CD14-positive monocyte (primary cell): Measurements from ENCODE around the gene MEX3A. TPM values are rescaled to one million over a fixed set of nuclear protein-coding genes. Genes with fewer than 3 reads are reported as not detected.

Experiments used
- DNase-seq, 3 donors: peaks; one replicate each; pipeline ENCODE4 v3.0.0-alpha.2; 2011 to 2022
- H2AFZ ChIP-seq: 2 replicates; pipeline ENCODE4 v1.6.0; 2012; ENCODE audit warnings: mild to moderate bottlenecking, low read depth, low read length, inconsistent platforms; ENCODE audit not compliant: insufficient read depth, poor library complexity, severe bottlenecking
- H3K27ac ChIP-seq, 2 donors: 1 replicate in 1 of 2; 2 replicates in 1 of 2; pipeline ENCODE4 v1.5.1; 2012 to 2013; ENCODE audit warnings: low read length in 2 of 2, control low read depth in 1 of 2, inconsistent platforms in 1 of 2, low read depth in 1 of 2, mild to moderate bottlenecking in 1 of 2
- H3K27me3 ChIP-seq, 2 donors: one replicate each; pipeline versions ENCODE4 v1.6.0 to v1.6.1; 2011 to 2013; ENCODE audit warnings: low read length in 2 of 2; ENCODE audit not compliant: control insufficient read depth in 2 of 2, insufficient read depth in 2 of 2
- H3K36me3 ChIP-seq, 2 donors: replicated peaks in 1 of 2; 1 replicate in 1 of 2; 2 replicates in 1 of 2; pipeline versions ENCODE4 v1.5.1 to v1.6.1; 2012 to 2013; ENCODE audit warnings: low read length in 2 of 2, control low read depth in 1 of 2, inconsistent platforms in 1 of 2, mild to moderate bottlenecking in 1 of 2; ENCODE audit not compliant: insufficient read depth in 2 of 2, control insufficient read depth in 1 of 2
- H3K4me1 ChIP-seq, 2 donors: 1 replicate in 1 of 2; 2 replicates in 1 of 2; pipeline versions ENCODE4 v1.5.1 to v1.6.1; 2012 to 2013; ENCODE audit warnings: low read length in 2 of 2, control low read depth in 1 of 2, inconsistent platforms in 1 of 2, mild to moderate bottlenecking in 1 of 2, moderate library complexity in 1 of 2; ENCODE audit not compliant: insufficient read depth in 2 of 2, control insufficient read depth in 1 of 2
- H3K4me2 ChIP-seq: replicated peaks from 2 replicates; pipeline ENCODE3; 2012; ENCODE audit warnings: low read length, moderate library complexity, mild to moderate bottlenecking; ENCODE audit not compliant: poor library complexity, severe bottlenecking; ENCODE audit errors: extremely low read depth
- H3K4me3 ChIP-seq, 3 experiments: fragments of 200-600 bp in 1 of 3; sonication (generic) in 1 of 3; replicated peaks in 1 of 3; 1 replicate in 2 of 3; 2 replicates in 1 of 3; pipeline ENCODE4 v1.5.1; 2011 to 2013; ENCODE audit warnings: low read length in 3 of 3, mild to moderate bottlenecking in 3 of 3, control low read depth in 2 of 3, low read depth in 2 of 3, inconsistent platforms in 1 of 3, moderate library complexity in 1 of 3
- H3K79me2 ChIP-seq: 2 replicates; pipeline ENCODE4 v1.6.0; 2012; ENCODE audit warnings: mild to moderate bottlenecking, control low read depth, inconsistent platforms, low read length, moderate library complexity; ENCODE audit not compliant: insufficient read depth
- H3K9ac ChIP-seq: 2 replicates; pipeline ENCODE4 v1.6.0; 2017; ENCODE audit warnings: low read length, mild to moderate bottlenecking; ENCODE audit not compliant: insufficient read depth, poor library complexity, severe bottlenecking
- H3K9me3 ChIP-seq, 2 donors: replicated peaks in 1 of 2; 1 replicate in 1 of 2; 2 replicates in 1 of 2; pipeline versions ENCODE4 v1.5.1 to v1.6.1; 2012 to 2013; ENCODE audit warnings: low read length in 2 of 2, control low read depth in 1 of 2; ENCODE audit not compliant: control insufficient read depth in 1 of 2, insufficient read depth in 1 of 2
- H4K20me1 ChIP-seq: 2 replicates; pipeline ENCODE4 v1.6.0; 2012; ENCODE audit warnings: mild to moderate bottlenecking, low read length, control low read depth, moderate library complexity; ENCODE audit not compliant: insufficient read depth
- H3K27ac Mint-ChIP-seq, 7 donors: one replicate each; pipeline ENCODE4 v1.8.0; 2020; ENCODE audit warnings: mild to moderate bottlenecking in 7 of 7, mixed read lengths in 7 of 7, moderate library complexity in 6 of 7, inconsistent platforms in 2 of 7
- H3K27me3 Mint-ChIP-seq, 3 donors: one replicate each; pipeline ENCODE4 v1.8.0; 2021 to 2022; ENCODE audit warnings: low read depth in 3 of 3, mild to moderate bottlenecking in 3 of 3, mixed read lengths in 3 of 3, moderate library complexity in 3 of 3, inconsistent platforms in 1 of 3
- H3K36me3 Mint-ChIP-seq, 2 donors: one replicate each; pipeline ENCODE4 v1.8.0; 2020; ENCODE audit warnings: mixed read lengths in 2 of 2, inconsistent platforms in 1 of 2, mild to moderate bottlenecking in 1 of 2
- H3K4me1 Mint-ChIP-seq: one replicate; pipeline ENCODE4 v1.8.0; 2020; ENCODE audit warnings: mild to moderate bottlenecking, mixed read lengths
- H3K4me3 Mint-ChIP-seq, 2 donors: one replicate each; pipeline ENCODE4 v1.8.0; 2020; ENCODE audit warnings: mild to moderate bottlenecking in 2 of 2, mixed read lengths in 2 of 2, moderate library complexity in 1 of 2
- H3K9me3 Mint-ChIP-seq, 7 donors: one replicate each; pipeline ENCODE4 v1.8.0; 2020 to 2022; ENCODE audit warnings: mixed read lengths in 7 of 7, mild to moderate bottlenecking in 6 of 7, moderate library complexity in 6 of 7, inconsistent platforms in 2 of 7
- WGBS: methylation state at CpG from one replicate; pipeline ENCODE4 v1.1.5; 2013; ENCODE audit warnings: missing lambda C conversion rate; ENCODE audit not compliant: insufficient coverage; 5-methylcytosine and 5-hydroxymethylcytosine counted together
- intact Hi-C, 2 donors: fragments of 100-400 bp; cut with micrococcal nuclease; formaldehyde crosslinking; loops; one replicate each; pipeline versions ENCODE4 v1.15.0 to v1.15.1; 2023
- polyA plus RNA-seq, 3 donors: library from polyadenylated mRNA; depleted of rRNA in 1 of 3; unstranded in 2 of 3; stranded (reverse) in 1 of 3; fragments of 300-500 nt in 2 of 3; fragments of >200 nt in 1 of 3; fragmentation: Illumina TruSeq in 2 of 3; gene quantifications; 1 replicate in 2 of 3; 2 replicates in 1 of 3; pipeline ENCODE4 v1.2.3, GENCODE V29; 2012 to 2021
- TF ChIP-seq, protein P1 (sequence below): fragments of 200-600 bp; IDR thresholded peaks from one replicate; pipeline ENCODE4 v1.8.0; 2022; ENCODE audit warnings: antibody characterized with exemption, mild to moderate bottlenecking

MEX3A gene
- polyA plus RNA-seq, 3 donors: not detected

DNA sequence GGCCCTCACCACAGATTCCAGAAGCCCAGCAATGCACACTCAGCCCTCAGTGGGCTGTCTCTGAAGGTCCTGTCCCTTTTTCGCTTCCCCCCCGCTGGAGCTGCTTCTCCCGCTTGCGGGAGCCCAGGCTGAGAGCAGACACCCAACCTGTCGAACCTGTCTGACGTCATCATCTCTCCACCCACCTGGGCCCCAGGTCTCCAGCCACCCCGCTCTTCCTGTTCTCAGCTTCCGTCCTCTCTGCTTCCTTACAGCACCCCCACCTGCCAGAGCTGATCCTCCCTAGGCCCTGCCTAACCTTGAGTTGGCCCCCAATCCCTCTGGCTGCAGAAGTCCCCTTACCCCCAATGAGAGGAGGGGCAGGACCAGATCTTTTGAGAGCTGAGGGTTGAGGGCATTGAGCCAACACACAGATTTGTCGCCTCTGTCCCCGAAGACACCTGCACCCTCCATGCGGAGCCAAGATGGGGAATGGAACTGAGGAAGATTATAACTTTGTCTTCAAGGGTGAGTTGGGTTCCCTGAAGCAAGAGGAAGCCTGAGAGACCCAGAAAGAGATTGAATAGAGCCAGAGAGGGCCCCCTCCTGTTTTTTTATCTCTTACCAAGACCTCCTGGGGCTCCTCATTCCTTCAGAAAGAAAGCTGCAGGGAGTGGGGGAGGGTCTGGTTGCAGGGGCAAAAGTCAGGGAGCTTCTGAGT is 21.2 kb downstream of the MEX3A start, which contains the start of gene RAB25:
Gene RAB25 (plus strand): TSS at position 224 of the 700 bp plus-strand sequence. CDS start 241 bp downstream, at position 465.
- peaks cover 9% of the 10 kb centered on the region for H3K4me1 Mint-ChIP-seq
- Histone ChIP-seq H3K27me3 (no peaks in the 10 kb centered on the region), H3K79me2 (peaks cover 7% of the 10 kb centered on the region), H3K4me2 (no peak within 1 kb of the TSS), H3K4me1 (peaks cover 5% of the 10 kb centered on the region in 2 donors), H3K27ac (no peak within 1 kb of the TSS), H2AFZ (no peak within 1 kb of the TSS), H3K4me3 (no peak within 1 kb of the TSS), H3K9ac (no peak within 1 kb of the TSS), H3K9me3 (no peaks in the 10 kb centered on the region), H4K20me1 (peaks cover 6% of the 10 kb centered on the region), H3K36me3 (peaks cover 14 to 15% of the 10 kb centered on the region in 2 donors)
- peaks cover 0 to 3% (median 3%) of the 10 kb centered on the region in 3 donors for H3K27me3 Mint-ChIP-seq
- intact Hi-C loops: loop anchor here in 1 of 2 donors (10.0 kb wide), 1 partner anchor 56 kb away; no protein-coding TSS in a partner anchor
- peak within 1 kb of the TSS in 1 of 7 donors; percentile 41 for H3K27ac Mint-ChIP-seq
- WGBS: 93% methylated on average over 7 of the region's 11 CpGs
- DNase-seq: no peak
- H3K9me3 Mint-ChIP-seq: peaks cover 0 to 2% (median 0%) of the 10 kb centered on the region in 7 donors
- H3K4me3 Mint-ChIP-seq: no peak within 1 kb of the TSS
- H3K36me3 Mint-ChIP-seq: peaks cover 20 to 26% of the 10 kb centered on the region in 2 donors
- TF ChIP-seq, protein P1, sequence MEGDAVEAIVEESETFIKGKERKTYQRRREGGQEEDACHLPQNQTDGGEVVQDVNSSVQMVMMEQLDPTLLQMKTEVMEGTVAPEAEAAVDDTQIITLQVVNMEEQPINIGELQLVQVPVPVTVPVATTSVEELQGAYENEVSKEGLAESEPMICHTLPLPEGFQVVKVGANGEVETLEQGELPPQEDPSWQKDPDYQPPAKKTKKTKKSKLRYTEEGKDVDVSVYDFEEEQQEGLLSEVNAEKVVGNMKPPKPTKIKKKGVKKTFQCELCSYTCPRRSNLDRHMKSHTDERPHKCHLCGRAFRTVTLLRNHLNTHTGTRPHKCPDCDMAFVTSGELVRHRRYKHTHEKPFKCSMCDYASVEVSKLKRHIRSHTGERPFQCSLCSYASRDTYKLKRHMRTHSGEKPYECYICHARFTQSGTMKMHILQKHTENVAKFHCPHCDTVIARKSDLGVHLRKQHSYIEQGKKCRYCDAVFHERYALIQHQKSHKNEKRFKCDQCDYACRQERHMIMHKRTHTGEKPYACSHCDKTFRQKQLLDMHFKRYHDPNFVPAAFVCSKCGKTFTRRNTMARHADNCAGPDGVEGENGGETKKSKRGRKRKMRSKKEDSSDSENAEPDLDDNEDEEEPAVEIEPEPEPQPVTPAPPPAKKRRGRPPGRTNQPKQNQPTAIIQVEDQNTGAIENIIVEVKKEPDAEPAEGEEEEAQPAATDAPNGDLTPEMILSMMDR: no peak

DNA sequence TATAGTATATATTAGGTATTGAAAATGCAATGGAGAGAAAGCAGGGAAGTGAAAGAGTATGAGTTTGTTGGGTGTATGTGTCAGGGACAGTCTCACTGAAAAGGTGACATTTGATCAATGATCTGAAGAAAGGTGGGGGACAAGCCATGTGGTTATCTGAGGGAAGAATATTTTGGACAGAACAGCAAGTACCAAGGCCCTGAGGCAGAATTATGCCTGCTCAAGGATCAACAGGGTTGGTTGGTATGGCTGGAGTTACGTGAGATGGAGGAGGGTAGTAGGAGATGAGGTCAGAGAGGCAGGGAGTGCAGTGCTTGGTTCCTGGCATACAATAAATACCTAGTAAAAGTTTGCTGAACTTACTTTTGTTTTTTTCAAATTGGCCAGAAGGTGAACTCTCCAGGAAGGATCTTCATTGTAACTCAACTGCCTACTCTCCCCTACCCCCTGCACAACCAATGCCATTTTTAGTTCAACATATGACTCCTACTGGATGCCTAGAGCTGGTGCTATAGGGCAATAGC is 25.9 kb downstream of the MEX3A start:
- peaks cover 14 to 15% of the 10 kb centered on the region in 2 donors for H3K36me3 ChIP-seq
- H3K4me3 Mint-ChIP-seq: no peak overlapping the region
- H3K9ac ChIP-seq: no peak overlapping the region
- H3K4me1 Mint-ChIP-seq: peaks cover 25% of the 10 kb centered on the region
- H3K4me3 ChIP-seq: no peak overlapping the region
- TF ChIP-seq, protein P1: no peak
- peaks cover 19% of the 10 kb centered on the region for H3K79me2 ChIP-seq
- peak overlapping the region in 3 of 7 donors; percentile 23 to 84 (median 38) for H3K27ac Mint-ChIP-seq
- no peak overlapping the region for H2AFZ ChIP-seq
- no peaks in the 10 kb centered on the region for H3K9me3 ChIP-seq
- DNase-seq: no peak
- no peaks in the 10 kb centered on the region for H3K27me3 ChIP-seq
- WGBS: 100% methylated on average over 1 of the region's 1 CpG
- no peak overlapping the region for H3K27ac ChIP-seq
- H4K20me1 ChIP-seq: peaks cover 6% of the 10 kb centered on the region
- intact Hi-C loops: loop anchor here in 1 of 2 donors (5.0 kb wide), 1 partner anchor 34 kb away; the partner anchor contains the start of gene SSR2
- no peaks in the 10 kb centered on the region for H3K27me3 Mint-ChIP-seq
- peaks cover 22 to 26% of the 10 kb centered on the region in 2 donors for H3K36me3 Mint-ChIP-seq
- H3K4me2 ChIP-seq: peak overlapping the region; percentile 100
- H3K4me1 ChIP-seq: peaks cover 23 to 38% of the 10 kb centered on the region in 2 donors
- H3K9me3 Mint-ChIP-seq: peaks cover 0 to 2% (median 0%) of the 10 kb centered on the region in 7 donors
